K562 (cell line): ENCODE results near the gene SEC23B. TPM values are rescaled to one million over a fixed set of nuclear protein-coding genes. Genes with fewer than 3 reads are reported as not detected.

Source experiments
- ATAC-seq: fragments of 200-7000 bp; cut with Tn5 transposase; 3 replicates; pipeline ENCODE4 v1.9.1; 2020; ENCODE audit warnings: moderate library complexity
- BruUV-seq: library from RNA; stranded (reverse); fragments of 400-500 nt; replicated peaks from 2 replicates; lab custom pipeline; 2021; lab: Mats Ljungman, UMichigan
- CTCF ChIA-PET: fragments of 300-600 bp; formaldehyde crosslinking; extraction: SDS; loops from one replicate; lab custom pipeline; 2021; ENCODE audit warnings: low intra/inter-chr PET ratio; lab: Yijun Ruan, JAX
- POLR2A ChIA-PET: fragments of 300-600, 350-650 bp; sonication (Branson Sonifier 250); formaldehyde crosslinking; extraction: SDS; loops from one replicate; lab custom pipeline; 2021; ENCODE audit warnings: antibody characterized with exemption, inconsistent platforms; lab: Yijun Ruan, JAX
- DNase-seq, 4 experiments: peaks; one replicate each; pipeline versions ENCODE4 v3.0.0 to v3.0.0-alpha.2; 2011 to 2018; ENCODE audit warnings: low spot score in 3 of 4, mixed read lengths in 3 of 4; ENCODE audit errors: extremely low read depth in 1 of 4
- FAIRE-seq: peaks from 2 replicates; lab custom pipeline; 2011; peaks lifted over from hg19 to GRCh38; lab: Jason Lieb, UNC
- H2AFZ ChIP-seq: 2 replicates; pipeline ENCODE4 v1.6.0; 2011; ENCODE audit warnings: low read depth, low read length, control low read depth, inconsistent platforms
- H3K27ac ChIP-seq: fragments of 200-600 bp; 3 replicates; pipeline ENCODE4 v1.8.0; 2011; ENCODE audit warnings: low read depth, mild to moderate bottlenecking, control low read depth, inconsistent platforms, low read length, moderate library complexity, mixed read lengths; ENCODE audit errors: extremely low read depth
- H3K27me3 ChIP-seq, 2 experiments: fragments of 300-600 bp in 1 of 2; 2 replicates in 1 of 2; 3 replicates in 1 of 2; pipeline versions ENCODE4 v1.6.0 to v1.8.0; 2011; ENCODE audit warnings: inconsistent platforms in 2 of 2, low read length in 2 of 2, mild to moderate bottlenecking in 1 of 2, mixed read lengths in 1 of 2, moderate library complexity in 1 of 2; ENCODE audit not compliant: control insufficient read depth in 2 of 2, insufficient read depth in 2 of 2
- H3K36me3 ChIP-seq: fragments of 300-600 bp; 3 replicates; pipeline ENCODE4 v1.8.0; 2011; ENCODE audit warnings: mild to moderate bottlenecking, low read length, inconsistent platforms; ENCODE audit not compliant: control insufficient read depth, insufficient read depth
- H3K4me1 ChIP-seq, 2 experiments: fragments of 200-600 bp in 1 of 2; replicated peaks in 1 of 2; 2 replicates in 1 of 2; 3 replicates in 1 of 2; pipeline versions ENCODE4 v1.5.1 to v1.8.0; 2011; ENCODE audit warnings: inconsistent platforms in 2 of 2, low read length in 2 of 2, mild to moderate bottlenecking in 1 of 2, mixed read lengths in 1 of 2, moderate library complexity in 1 of 2; ENCODE audit not compliant: control insufficient read depth in 2 of 2, insufficient read depth in 2 of 2
- H3K4me2 ChIP-seq: 2 replicates; pipeline ENCODE4 v1.6.1; 2011; ENCODE audit warnings: low read length, control low read depth, inconsistent platforms, mixed read lengths; ENCODE audit not compliant: insufficient read depth
- H3K4me3 ChIP-seq: fragments of 200-600 bp; sonication (generic), shearing (Covaris generic); 2 replicates; pipeline ENCODE4 v1.5.1; 2016; ENCODE audit warnings: control low read depth, inconsistent platforms
- H3K79me2 ChIP-seq: fragments of 200-600 bp; 3 replicates; pipeline ENCODE4 v1.8.0; 2011; ENCODE audit warnings: low read length, inconsistent platforms; ENCODE audit not compliant: control insufficient read depth, insufficient read depth
- H3K9ac ChIP-seq, 2 experiments: 2 replicates each; pipeline versions ENCODE4 v1.6.0 to v1.6.1; 2011; ENCODE audit warnings: low read depth in 2 of 2, low read length in 2 of 2, control low read depth in 1 of 2, inconsistent platforms in 1 of 2, mild to moderate bottlenecking in 1 of 2, mixed read lengths in 1 of 2; ENCODE audit not compliant: insufficient read depth in 1 of 2
- H3K9me1 ChIP-seq: one replicate; pipeline ENCODE4 v1.6.0; 2011; ENCODE audit warnings: inconsistent platforms, mild to moderate bottlenecking, low read length, moderate library complexity; ENCODE audit not compliant: control insufficient read depth, insufficient read depth
- H3K9me3 ChIP-seq: replicated peaks from 2 replicates; pipeline ENCODE4 v1.5.1; 2011; ENCODE audit warnings: low read depth, low read length, inconsistent platforms; ENCODE audit not compliant: control insufficient read depth, insufficient read depth
- H4K20me1 ChIP-seq: replicated peaks from 2 replicates; pipeline ENCODE4 v1.6.1; 2011; ENCODE audit warnings: low read length, inconsistent platforms, mixed read lengths; ENCODE audit not compliant: control insufficient read depth, insufficient read depth
- JUN ChIP-seq, 2 experiments: sonication (generic) in 1 of 2; formaldehyde crosslinking in 1 of 2; IDR thresholded peaks; 2 replicates each; pipeline versions ENCODE4 v1.6.1 to v1.8.0; 2012 to 2022; ENCODE audit warnings: borderline replicate concordance in 2 of 2, mild to moderate bottlenecking in 2 of 2, improper control_type of control experiment in 1 of 2, low read depth in 1 of 2, low read length in 1 of 2, missing genetic modification reagents in 1 of 2
- PHTF2 ChIP-seq: fragments of 250-450 bp; sonication (Bioruptor Pico); IDR thresholded peaks from 2 replicates; pipeline ENCODE4 v1.5.0; 2021; ENCODE audit warnings: mild to moderate bottlenecking
- SAFB ChIP-seq: fragments of 200-400 bp; formaldehyde crosslinking; IDR thresholded peaks from 2 replicates; pipeline ENCODE4 v1.6.1; 2017; ENCODE audit warnings: low read depth, low read length, borderline replicate concordance
- SRSF3 ChIP-seq: fragments of 200-400 bp; formaldehyde crosslinking; IDR thresholded peaks from 2 replicates; pipeline ENCODE4 v1.6.1; 2016; ENCODE audit warnings: mild to moderate bottlenecking, low read length, moderate library complexity; ENCODE audit not compliant: insufficient read depth
- ZNF121 ChIP-seq: sonication (generic); formaldehyde crosslinking; conservative IDR thresholded peaks from 2 replicates; pipeline ENCODE4 v1.8.0; 2022; ENCODE audit warnings: missing genetic modification reagents
- WGBS: fragments of 100-300 bp; shearing (Covaris generic); methylation state at CpG from one replicate; pipeline ENCODE4 v1.1.6; 2016; ENCODE audit warnings: low coverage, mixed read lengths; ENCODE audit not compliant: insufficient coverage; ENCODE audit errors: missing lambda C conversion rate; 5-methylcytosine and 5-hydroxymethylcytosine counted together
- in situ Hi-C: fragments of 300-500 bp; cut with MboI; formaldehyde crosslinking; loops from 4 replicates; pipeline ENCODE4 v1.15.0; 2018; ENCODE audit warnings: inconsistent platforms, mixed read lengths
- intact Hi-C: fragments of 100-400 bp; cut with micrococcal nuclease; formaldehyde crosslinking; loops from 2 replicates; pipeline ENCODE4 v1.14.2; 2022
- polyA plus RNA-seq, 8 experiments: library from polyadenylated mRNA; depleted of rRNA in 4 of 8; stranded (reverse) in 5 of 8; unstranded in 3 of 8; fragments of >200 nt; fragmentation: Nextera tagmentation in 2 of 8; fragmentation: Illumina TruSeq in 1 of 8; extraction: Ambion mirVana in 2 of 8; extraction: Trizol in 1 of 8; gene quantifications; 2 replicates each; pipeline versions ENCODE4 v1.2.1 to v1.2.3, GENCODE V29; 2011 to 2014; ENCODE audit warnings: inconsistent platforms in 1 of 8, missing spikeins in 1 of 8
- total RNA-seq, 7 experiments: library from RNA; depleted of rRNA in 6 of 7; stranded (reverse); fragments of >200 nt in 6 of 7; fragmentation: Illumina TruSeq in 2 of 7; extraction: Trizol in 2 of 7; gene quantifications; 2 replicates each; pipeline versions ENCODE4 v1.2.1 to v1.2.3, GENCODE V29; 2011 to 2021; ENCODE audit warnings: low replicate concordance in 1 of 7
- TF ChIP-seq, protein P1 (sequence below): IDR thresholded peaks from 2 replicates; pipeline ENCODE4 v1.6.1; 2011; ENCODE audit warnings: borderline replicate concordance, low read depth, mild to moderate bottlenecking, moderate library complexity, low read length; ENCODE audit not compliant: insufficient read depth, poor library complexity, severe bottlenecking
- TF ChIP-seq, protein P2 (sequence below): sonication (generic); formaldehyde crosslinking; IDR thresholded peaks from 2 replicates; pipeline ENCODE4 v1.8.1; 2023; ENCODE audit warnings: mild to moderate bottlenecking, missing genetic modification reagents, moderate library complexity

Gene SEC23B
- total and polyA plus RNA-seq, 9 of the 15 experiments (the other 6 are each of a cell fraction or from before 2014, with no cell fraction given) = 31.7 to 70.2 (median 38.5) TPM

DNA sequence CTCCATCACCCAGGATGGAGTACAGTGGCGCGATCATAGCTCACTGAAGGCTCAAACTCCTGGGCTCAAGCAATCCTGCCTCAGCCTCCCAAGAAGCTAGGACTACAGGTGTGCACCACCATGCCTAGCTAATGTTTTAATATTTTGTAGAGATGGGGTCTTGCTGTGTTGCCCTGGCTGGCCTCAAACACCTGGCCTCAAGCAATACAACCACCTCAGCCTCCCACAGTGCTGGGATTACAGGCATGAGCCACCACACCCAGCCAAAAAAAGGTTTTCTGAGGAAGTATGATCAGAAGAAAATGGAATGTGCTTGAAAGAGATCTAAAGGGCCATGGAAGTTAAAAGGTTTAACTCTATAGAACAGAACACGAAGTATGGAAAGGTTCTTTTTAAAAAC lies 19.4 kb upstream of the SEC23B start:
- no TSS peak for BruUV-seq
- Histone ChIP-seq H3K36me3 (peaks cover 11% of the 10 kb centered on the region; the same call in 1 of the 3 replicates), H3K4me3 (no peak overlapping the region), H3K27ac (no peak overlapping the region), H4K20me1 (no peaks in the 10 kb centered on the region), H3K9me3 (no peaks in the 10 kb centered on the region), H3K9me1 (no peaks in the 10 kb centered on the region), H2AFZ (no peak overlapping the region), H3K4me2 (no peak overlapping the region), H3K9ac (no peak overlapping the region), H3K27me3 (no peaks in the 10 kb centered on the region), H3K79me2 (no peaks in the 10 kb centered on the region), H3K4me1 (no peaks in the 10 kb centered on the region)
- DNase-seq (no peak), ATAC-seq (no peak), FAIRE-seq (no peak)
- in situ Hi-C loops = no loop called here
- 40% methylated on average over 1 of the region's 3 CpGs for WGBS
- TF ChIP-seq SRSF3 = no peak
- 0 out of 2 replicates have a peak, but pooled peaks have one; percentile 11 for TF ChIP-seq ZNF121 (CRISPR knock-in tag)
- CTCF ChIA-PET = no interaction called here
- intact Hi-C loops = no loop called here
- POLR2A ChIA-PET = interaction anchor here (0.6 to 0.7 kb wide), 2 partner anchors 8 to 13 kb away, joined by 3 read pairs; no protein-coding TSS in a partner anchor

DNA sequence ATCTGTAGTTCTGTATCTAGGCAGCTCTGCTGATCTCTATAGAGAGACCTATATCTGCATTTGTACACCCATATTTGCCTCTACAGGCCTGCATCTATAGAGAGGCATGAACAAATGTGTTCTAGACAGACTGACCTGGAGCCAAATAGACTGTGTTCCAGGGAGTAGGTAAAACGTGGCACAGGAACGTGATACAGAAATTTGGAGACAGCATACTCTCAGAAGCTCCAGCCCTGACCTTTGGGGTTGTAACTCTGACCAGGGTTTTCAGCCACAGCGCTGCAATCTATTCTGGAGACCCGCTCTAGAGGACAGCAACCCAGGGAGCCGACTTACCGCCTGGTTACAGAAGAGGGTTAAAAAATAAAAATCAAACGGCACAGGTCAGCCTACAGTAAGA lies 11.7 kb upstream of the SEC23B start:
- POLR2A ChIA-PET = interaction anchor here (0.5 to 2.6 kb wide), 4 partner anchors 8 to 29 kb away, joined by 3 to 8 read pairs (median 4); partner anchors contain the start of genes DZANK1, POLR3F and SEC23B
- in situ Hi-C loops = no loop called here
- TF ChIP-seq JUN (IDR thresholded peaks at IDR 0.05; ENCODE audit: borderline replicate concordance, low read depth, low read length) = no peak
- TF ChIP-seq JUN (CRISPR knock-in tag; IDR thresholded peaks at IDR 0.05; ENCODE audit: borderline replicate concordance) = no peak
- TF ChIP-seq PHTF2 (CRISPR knock-in tag) = no peak
- TF ChIP-seq, protein P1, sequence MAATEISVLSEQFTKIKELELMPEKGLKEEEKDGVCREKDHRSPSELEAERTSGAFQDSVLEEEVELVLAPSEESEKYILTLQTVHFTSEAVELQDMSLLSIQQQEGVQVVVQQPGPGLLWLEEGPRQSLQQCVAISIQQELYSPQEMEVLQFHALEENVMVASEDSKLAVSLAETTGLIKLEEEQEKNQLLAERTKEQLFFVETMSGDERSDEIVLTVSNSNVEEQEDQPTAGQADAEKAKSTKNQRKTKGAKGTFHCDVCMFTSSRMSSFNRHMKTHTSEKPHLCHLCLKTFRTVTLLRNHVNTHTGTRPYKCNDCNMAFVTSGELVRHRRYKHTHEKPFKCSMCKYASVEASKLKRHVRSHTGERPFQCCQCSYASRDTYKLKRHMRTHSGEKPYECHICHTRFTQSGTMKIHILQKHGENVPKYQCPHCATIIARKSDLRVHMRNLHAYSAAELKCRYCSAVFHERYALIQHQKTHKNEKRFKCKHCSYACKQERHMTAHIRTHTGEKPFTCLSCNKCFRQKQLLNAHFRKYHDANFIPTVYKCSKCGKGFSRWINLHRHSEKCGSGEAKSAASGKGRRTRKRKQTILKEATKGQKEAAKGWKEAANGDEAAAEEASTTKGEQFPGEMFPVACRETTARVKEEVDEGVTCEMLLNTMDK = no peak
- TF ChIP-seq SAFB = no peak
- TF ChIP-seq, protein P2, sequence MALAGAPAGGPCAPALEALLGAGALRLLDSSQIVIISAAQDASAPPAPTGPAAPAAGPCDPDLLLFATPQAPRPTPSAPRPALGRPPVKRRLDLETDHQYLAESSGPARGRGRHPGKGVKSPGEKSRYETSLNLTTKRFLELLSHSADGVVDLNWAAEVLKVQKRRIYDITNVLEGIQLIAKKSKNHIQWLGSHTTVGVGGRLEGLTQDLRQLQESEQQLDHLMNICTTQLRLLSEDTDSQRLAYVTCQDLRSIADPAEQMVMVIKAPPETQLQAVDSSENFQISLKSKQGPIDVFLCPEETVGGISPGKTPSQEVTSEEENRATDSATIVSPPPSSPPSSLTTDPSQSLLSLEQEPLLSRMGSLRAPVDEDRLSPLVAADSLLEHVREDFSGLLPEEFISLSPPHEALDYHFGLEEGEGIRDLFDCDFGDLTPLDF (CRISPR knock-in tag) = no peak

More for the DNA sequence above, 11.7 kb upstream of the SEC23B start:
- H3K9ac ChIP-seq = no peak overlapping the region
- H3K4me1 ChIP-seq = peaks cover 0 to 2% of the 10 kb centered on the region in 2 experiments; a peak in 1 of 5 replicates
- no peaks in the 10 kb centered on the region for H3K9me3 ChIP-seq
- no peaks in the 10 kb centered on the region for H3K79me2 ChIP-seq
- H4K20me1 ChIP-seq = no peaks in the 10 kb centered on the region
- no peak for DNase-seq
- no peaks in the 10 kb centered on the region for H3K27me3 ChIP-seq
- no peak overlapping the region for H3K27ac ChIP-seq
- CTCF ChIA-PET = no interaction called here
- ATAC-seq = no peak
- H3K4me2 ChIP-seq = peak overlapping the region; percentile 83; the same call in 1 of the 2 replicates
- intact Hi-C loops = no loop called here
- peak overlapping the region; percentile 96; the same call in 1 of the 2 replicates for H2AFZ ChIP-seq
- no peaks in the 10 kb centered on the region for H3K9me1 ChIP-seq
- H3K4me3 ChIP-seq = 0 out of 2 replicates have a peak overlapping the region, but pooled peaks have one; percentile 66
- FAIRE-seq = no peak
- no TSS peak for BruUV-seq
- H3K36me3 ChIP-seq = no peaks in the 10 kb centered on the region
- 20% methylated on average over 7 of the region's 7 CpGs for WGBS
